ENCODE data around the gene PLP2.

PLP2 gene

GRCh38 chrX:49211074-49211473, 39.4 kb downstream of the PLP2 start:
- no peak for DNase-seq (ENCODE audit: low read depth)
- H3K4me3 ChIP-seq (replicated peaks; ENCODE audit: low read depth, low read length): no peak overlapping the region
- TF ChIP-seq CTCF (IDR thresholded peaks at IDR 0.05; ENCODE audit: low read length, missing control alignments): no peak

- no peak for TF ChIP-seq CTCF (IDR thresholded peaks at IDR 0.05; ENCODE audit: low read length, missing control alignments)
- H3K4me3 ChIP-seq (replicated peaks; ENCODE audit: low read depth, low read length): no peak overlapping the region
- no peak for DNase-seq (ENCODE audit: low read depth)
Measured at GRCh38 chrX:49212209-49212608, 40.5 kb downstream of the PLP2 start.

- no peak for TF ChIP-seq CTCF (IDR thresholded peaks at IDR 0.05; ENCODE audit: low read length, missing control alignments)
- no peak for DNase-seq (ENCODE audit: low read depth)
- H3K4me3 ChIP-seq (replicated peaks; ENCODE audit: low read depth, low read length): no peak overlapping the region
Measured at GRCh38 chrX:49212861-49213260, 41.2 kb downstream of the PLP2 start.

- no peak overlapping the region for H3K4me3 ChIP-seq (replicated peaks; ENCODE audit: low read depth, low read length)
- TF ChIP-seq CTCF (IDR thresholded peaks at IDR 0.05; ENCODE audit: low read length, missing control alignments): no peak
- no peak for DNase-seq (ENCODE audit: low read depth)
Measured at GRCh38 chrX:49214416-49214815, 42.7 kb downstream of the PLP2 start.

- no peak for TF ChIP-seq CTCF (IDR thresholded peaks at IDR 0.05; ENCODE audit: low read length, missing control alignments)
- no peak overlapping the region for H3K4me3 ChIP-seq (replicated peaks; ENCODE audit: low read depth, low read length)
- DNase-seq (ENCODE audit: low read depth): no peak
Measured at GRCh38 chrX:49214996-49215526, 43.4 kb downstream of the PLP2 start.

- no peak overlapping the region for H3K4me3 ChIP-seq (replicated peaks; ENCODE audit: low read depth, low read length)
- TF ChIP-seq CTCF (IDR thresholded peaks at IDR 0.05; ENCODE audit: low read length, missing control alignments): no peak
- DNase-seq (ENCODE audit: low read depth): no peak
Measured at GRCh38 chrX:49220100-49220499, 48.4 kb downstream of the PLP2 start.

- H3K4me3 ChIP-seq (replicated peaks; ENCODE audit: low read depth, low read length): no peak overlapping the region
- TF ChIP-seq CTCF (IDR thresholded peaks at IDR 0.05; ENCODE audit: low read length, missing control alignments): no peak
- no peak for DNase-seq (ENCODE audit: low read depth)
Measured at GRCh38 chrX:49221868-49222267, 50.2 kb downstream of the PLP2 start.

All from fibroblast of pulmonary artery (primary cell).